HepG2 (cell line): ENCODE results near the gene CCDC154. TPM values are rescaled to one million over a fixed set of nuclear protein-coding genes. Genes with fewer than 3 reads are reported as not detected.

Experiments
- ATAC-seq: fragments of 200-7000 bp; cut with Tn5 transposase; 3 replicates; pipeline ENCODE4 v1.9.1; 2020; ENCODE audit warnings: mild to moderate bottlenecking, moderate library complexity
- BruUV-seq: library from RNA; stranded (reverse); fragments of 400-500 nt; replicated peaks from 2 replicates; lab custom pipeline; 2021; lab: Mats Ljungman, UMichigan
- CTCF ChIA-PET: fragments of 300-600 bp; formaldehyde crosslinking; extraction: SDS; loops from one replicate; lab custom pipeline; 2021; ENCODE audit warnings: low total read pairs, inconsistent platforms, low intra/inter-chr PET ratio; lab: Yijun Ruan, JAX
- POLR2A ChIA-PET: fragments of 350-600 bp; sonication (Branson Sonifier 250); formaldehyde crosslinking; loops from one replicate; lab custom pipeline; 2020; ENCODE audit warnings: antibody characterized with exemption, inconsistent platforms; lab: Yijun Ruan, JAX
- DNase-seq: peaks from one replicate; pipeline ENCODE4 v3.0.0-alpha.2; 2015; ENCODE audit warnings: low spot score
- FAIRE-seq: peaks from 3 replicates; lab custom pipeline; 2011; peaks lifted over from hg19 to GRCh38; lab: Jason Lieb, UNC
- H2AFZ ChIP-seq: one replicate; pipeline ENCODE4 v1.6.1; 2011; ENCODE audit warnings: low read length, inconsistent platforms
- H3K27ac ChIP-seq: fragments of 300-600 bp; 3 replicates; pipeline ENCODE4 v1.8.0; 2011; ENCODE audit warnings: mixed run types, mild to moderate bottlenecking, mixed read lengths, low read length, inconsistent platforms; ENCODE audit not compliant: insufficient read depth; ENCODE audit errors: extremely low read length
- H3K27me3 ChIP-seq, 2 experiments: fragments of 200-600 bp in 1 of 2; 2 replicates in 1 of 2; 3 replicates in 1 of 2; pipeline versions ENCODE4 v1.6.0 to v1.8.0; 2011; ENCODE audit warnings: low read length in 2 of 2, mild to moderate bottlenecking in 2 of 2, moderate library complexity in 2 of 2, inconsistent platforms in 1 of 2; ENCODE audit not compliant: insufficient read depth in 2 of 2, control insufficient read depth in 1 of 2
- H3K36me3 ChIP-seq, 2 experiments: fragments of 200-600 bp in 1 of 2; replicated peaks in 1 of 2; 2 replicates in 1 of 2; 3 replicates in 1 of 2; pipeline versions ENCODE4 v1.5.1 to v1.8.0; 2011; ENCODE audit warnings: low read length in 2 of 2, inconsistent platforms in 1 of 2; ENCODE audit not compliant: insufficient read depth in 2 of 2, control insufficient read depth in 1 of 2
- H3K4me1 ChIP-seq: 2 replicates; pipeline ENCODE4 v1.5.1; 2012; ENCODE audit warnings: low read length, inconsistent platforms; ENCODE audit not compliant: insufficient read depth
- H3K4me2 ChIP-seq: 2 replicates; pipeline ENCODE4 v1.6.0; 2011; ENCODE audit warnings: low read depth, low read length, inconsistent platforms
- H3K4me3 ChIP-seq, 3 experiments: fragments of 200-600 bp in 1 of 3; sonication (generic), shearing (Covaris generic) in 1 of 3; replicated peaks in 1 of 3; 2 replicates each; pipeline ENCODE4 v1.5.1; 2011 to 2016; ENCODE audit warnings: low read length in 3 of 3, inconsistent platforms in 2 of 3, low read depth in 2 of 3, mild to moderate bottlenecking in 2 of 3, control low read depth in 1 of 3, mixed read lengths in 1 of 3; ENCODE audit not compliant: insufficient read depth in 1 of 3
- H3K79me2 ChIP-seq: one replicate; pipeline ENCODE4 v1.6.1; 2011; ENCODE audit warnings: low read length, inconsistent platforms; ENCODE audit not compliant: insufficient read depth
- H3K9ac ChIP-seq: 2 replicates; pipeline ENCODE4 v1.6.0; 2011; ENCODE audit warnings: mild to moderate bottlenecking, low read depth, low read length, inconsistent platforms; ENCODE audit not compliant: insufficient read depth
- H3K9me3 ChIP-seq: 2 replicates; pipeline ENCODE4 v1.5.1; 2012; ENCODE audit warnings: mild to moderate bottlenecking, low read length
- H4K20me1 ChIP-seq: 2 replicates; pipeline ENCODE4 v1.6.0; 2011; ENCODE audit warnings: inconsistent platforms, mild to moderate bottlenecking, low read length, moderate library complexity; ENCODE audit not compliant: insufficient read depth
- POLR2AphosphoS5 ChIP-seq: IDR thresholded peaks from 2 replicates; pipeline ENCODE4 v1.6.1; 2012; ENCODE audit warnings: low read depth, low read length
- YEATS2 ChIP-seq: sonication (generic); formaldehyde crosslinking; IDR thresholded peaks from 2 replicates; pipeline ENCODE4 v1.4.0; 2020; ENCODE audit warnings: missing genetic modification reagents, borderline replicate concordance
- ZNF10 ChIP-seq: sonication (generic); formaldehyde crosslinking; IDR thresholded peaks from 2 replicates; pipeline ENCODE4 v1.4.0; 2020; ENCODE audit warnings: mild to moderate bottlenecking, low read depth, missing genetic modification reagents, borderline replicate concordance
- ZNF570 ChIP-seq: sonication (generic); formaldehyde crosslinking; IDR thresholded peaks from 2 replicates; pipeline ENCODE4 v1.4.0; 2020; ENCODE audit warnings: mild to moderate bottlenecking, missing genetic modification reagents, borderline replicate concordance
- ZNF644 ChIP-seq: IDR thresholded peaks from 2 replicates; pipeline ENCODE4 v1.6.1; 2016; ENCODE audit warnings: low read depth
- WGBS: methylation state at CpG from one replicate; pipeline ENCODE4 v1.1.6; 2017; ENCODE audit warnings: low lambda C conversion rate; 5-methylcytosine and 5-hydroxymethylcytosine counted together
- in situ Hi-C: cut with HindIII; loops from 2 replicates; pipeline ENCODE4 v1.10.0; 2017; ENCODE audit warnings: low pct_unique_long_range_greater_than_20kb; ENCODE audit not compliant: extremely low pct_ligation_motif_present
- intact Hi-C: fragments of 100-400 bp; cut with micrococcal nuclease; formaldehyde crosslinking; loops from one replicate; pipeline ENCODE4 v1.10.0; 2022; ENCODE audit not compliant: unreplicated experiment
- polyA plus RNA-seq, 8 experiments: library from polyadenylated mRNA; depleted of rRNA in 3 of 8; stranded (reverse) in 7 of 8; unstranded in 1 of 8; fragments of >200 nt; fragmentation: Illumina TruSeq in 4 of 8; extraction: Trizol in 4 of 8; gene quantifications; 2 replicates each; pipeline versions ENCODE4 v1.2.1 to v1.2.3, GENCODE V29; 2011 to 2016; ENCODE audit warnings: low read depth in 4 of 8, missing spikeins in 1 of 8, mixed read lengths in 1 of 8; ENCODE audit not compliant: insufficient read depth in 1 of 8
- total RNA-seq, 5 experiments: library from RNA; depleted of rRNA; stranded (reverse); fragments of >200 nt; fragmentation: Illumina TruSeq; extraction: Trizol; gene quantifications; 2 replicates each; pipeline ENCODE4 v1.2.3, GENCODE V29; 2016; ENCODE audit warnings: low read depth in 1 of 5
- TF ChIP-seq, protein P1 (sequence below): sonication (generic); formaldehyde crosslinking; conservative IDR thresholded peaks from 2 replicates; pipeline ENCODE4 v1.4.0; 2020; ENCODE audit warnings: missing genetic modification reagents
- TF ChIP-seq, protein P2 (sequence below): sonication (generic); formaldehyde crosslinking; IDR thresholded peaks from 2 replicates; pipeline ENCODE4 v1.4.0; 2020; ENCODE audit warnings: mild to moderate bottlenecking, missing genetic modification reagents
- TF ChIP-seq, protein P3 (sequence below): IDR thresholded peaks from 2 replicates; pipeline ENCODE4 v1.4.0; 2020; ENCODE audit warnings: mild to moderate bottlenecking, missing genetic modification reagents

CCDC154 gene
- total and polyA plus RNA-seq, 2 of the 13 experiments (the other 11 are each of a cell fraction or from before 2014, with no cell fraction given) = 0.92 to 1.5 TPM

DNA sequence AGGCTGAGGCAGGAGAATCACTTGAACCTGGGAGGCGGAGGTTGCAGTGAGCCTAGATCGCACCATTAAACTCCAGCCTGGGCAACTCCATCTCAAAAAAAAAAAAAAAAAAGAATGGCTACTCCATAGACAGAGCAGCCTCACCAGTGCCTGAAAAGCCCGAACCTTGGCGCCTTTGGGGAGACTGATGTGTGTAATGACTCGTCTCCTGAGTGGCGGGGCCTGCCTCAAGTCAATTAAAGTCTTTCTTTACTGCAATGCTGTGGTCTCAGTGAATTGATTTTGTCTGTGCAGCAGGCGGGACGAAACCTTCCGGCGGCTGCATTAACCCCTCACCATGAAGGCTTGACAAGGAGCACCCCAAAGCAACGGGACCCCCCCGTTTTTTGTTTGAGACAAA, 20.3 kb downstream of the CCDC154 start (continued):
- TF ChIP-seq, protein P1, sequence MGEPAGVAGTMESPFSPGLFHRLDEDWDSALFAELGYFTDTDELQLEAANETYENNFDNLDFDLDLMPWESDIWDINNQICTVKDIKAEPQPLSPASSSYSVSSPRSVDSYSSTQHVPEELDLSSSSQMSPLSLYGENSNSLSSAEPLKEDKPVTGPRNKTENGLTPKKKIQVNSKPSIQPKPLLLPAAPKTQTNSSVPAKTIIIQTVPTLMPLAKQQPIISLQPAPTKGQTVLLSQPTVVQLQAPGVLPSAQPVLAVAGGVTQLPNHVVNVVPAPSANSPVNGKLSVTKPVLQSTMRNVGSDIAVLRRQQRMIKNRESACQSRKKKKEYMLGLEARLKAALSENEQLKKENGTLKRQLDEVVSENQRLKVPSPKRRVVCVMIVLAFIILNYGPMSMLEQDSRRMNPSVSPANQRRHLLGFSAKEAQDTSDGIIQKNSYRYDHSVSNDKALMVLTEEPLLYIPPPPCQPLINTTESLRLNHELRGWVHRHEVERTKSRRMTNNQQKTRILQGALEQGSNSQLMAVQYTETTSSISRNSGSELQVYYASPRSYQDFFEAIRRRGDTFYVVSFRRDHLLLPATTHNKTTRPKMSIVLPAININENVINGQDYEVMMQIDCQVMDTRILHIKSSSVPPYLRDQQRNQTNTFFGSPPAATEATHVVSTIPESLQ = no peak
- no peak for TF ChIP-seq ZNF10

DNA sequence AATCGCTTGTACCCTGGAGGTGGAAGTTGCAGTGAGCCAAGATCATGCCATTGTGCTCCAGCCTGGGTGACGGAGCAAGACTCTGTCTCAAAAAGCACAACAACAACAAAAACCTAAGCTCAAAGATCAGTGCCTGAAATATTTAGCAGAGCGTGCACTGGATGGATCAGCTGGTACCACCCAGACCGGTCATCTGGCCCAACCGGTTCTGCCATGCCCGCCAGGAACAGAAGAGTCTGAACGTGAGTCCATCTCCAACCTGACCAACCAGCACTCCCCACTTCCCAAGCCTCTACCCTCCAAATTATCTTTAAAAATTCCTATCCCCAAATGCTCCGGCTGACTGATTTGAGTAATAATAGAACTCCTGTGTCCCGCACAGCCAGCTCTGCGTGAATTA, 22.3 kb downstream of the CCDC154 start:
- no TSS peak for BruUV-seq
- no peak for FAIRE-seq
- Histone ChIP-seq H4K20me1 (no peaks in the 10 kb centered on the region), H3K4me2 (no peak overlapping the region), H3K36me3 (no peaks in the 10 kb centered on the region; a peak in 1 of 5 replicates)
- WGBS = 87% methylated on average over 10 of the region's 10 CpGs
- TF ChIP-seq, protein P2, sequence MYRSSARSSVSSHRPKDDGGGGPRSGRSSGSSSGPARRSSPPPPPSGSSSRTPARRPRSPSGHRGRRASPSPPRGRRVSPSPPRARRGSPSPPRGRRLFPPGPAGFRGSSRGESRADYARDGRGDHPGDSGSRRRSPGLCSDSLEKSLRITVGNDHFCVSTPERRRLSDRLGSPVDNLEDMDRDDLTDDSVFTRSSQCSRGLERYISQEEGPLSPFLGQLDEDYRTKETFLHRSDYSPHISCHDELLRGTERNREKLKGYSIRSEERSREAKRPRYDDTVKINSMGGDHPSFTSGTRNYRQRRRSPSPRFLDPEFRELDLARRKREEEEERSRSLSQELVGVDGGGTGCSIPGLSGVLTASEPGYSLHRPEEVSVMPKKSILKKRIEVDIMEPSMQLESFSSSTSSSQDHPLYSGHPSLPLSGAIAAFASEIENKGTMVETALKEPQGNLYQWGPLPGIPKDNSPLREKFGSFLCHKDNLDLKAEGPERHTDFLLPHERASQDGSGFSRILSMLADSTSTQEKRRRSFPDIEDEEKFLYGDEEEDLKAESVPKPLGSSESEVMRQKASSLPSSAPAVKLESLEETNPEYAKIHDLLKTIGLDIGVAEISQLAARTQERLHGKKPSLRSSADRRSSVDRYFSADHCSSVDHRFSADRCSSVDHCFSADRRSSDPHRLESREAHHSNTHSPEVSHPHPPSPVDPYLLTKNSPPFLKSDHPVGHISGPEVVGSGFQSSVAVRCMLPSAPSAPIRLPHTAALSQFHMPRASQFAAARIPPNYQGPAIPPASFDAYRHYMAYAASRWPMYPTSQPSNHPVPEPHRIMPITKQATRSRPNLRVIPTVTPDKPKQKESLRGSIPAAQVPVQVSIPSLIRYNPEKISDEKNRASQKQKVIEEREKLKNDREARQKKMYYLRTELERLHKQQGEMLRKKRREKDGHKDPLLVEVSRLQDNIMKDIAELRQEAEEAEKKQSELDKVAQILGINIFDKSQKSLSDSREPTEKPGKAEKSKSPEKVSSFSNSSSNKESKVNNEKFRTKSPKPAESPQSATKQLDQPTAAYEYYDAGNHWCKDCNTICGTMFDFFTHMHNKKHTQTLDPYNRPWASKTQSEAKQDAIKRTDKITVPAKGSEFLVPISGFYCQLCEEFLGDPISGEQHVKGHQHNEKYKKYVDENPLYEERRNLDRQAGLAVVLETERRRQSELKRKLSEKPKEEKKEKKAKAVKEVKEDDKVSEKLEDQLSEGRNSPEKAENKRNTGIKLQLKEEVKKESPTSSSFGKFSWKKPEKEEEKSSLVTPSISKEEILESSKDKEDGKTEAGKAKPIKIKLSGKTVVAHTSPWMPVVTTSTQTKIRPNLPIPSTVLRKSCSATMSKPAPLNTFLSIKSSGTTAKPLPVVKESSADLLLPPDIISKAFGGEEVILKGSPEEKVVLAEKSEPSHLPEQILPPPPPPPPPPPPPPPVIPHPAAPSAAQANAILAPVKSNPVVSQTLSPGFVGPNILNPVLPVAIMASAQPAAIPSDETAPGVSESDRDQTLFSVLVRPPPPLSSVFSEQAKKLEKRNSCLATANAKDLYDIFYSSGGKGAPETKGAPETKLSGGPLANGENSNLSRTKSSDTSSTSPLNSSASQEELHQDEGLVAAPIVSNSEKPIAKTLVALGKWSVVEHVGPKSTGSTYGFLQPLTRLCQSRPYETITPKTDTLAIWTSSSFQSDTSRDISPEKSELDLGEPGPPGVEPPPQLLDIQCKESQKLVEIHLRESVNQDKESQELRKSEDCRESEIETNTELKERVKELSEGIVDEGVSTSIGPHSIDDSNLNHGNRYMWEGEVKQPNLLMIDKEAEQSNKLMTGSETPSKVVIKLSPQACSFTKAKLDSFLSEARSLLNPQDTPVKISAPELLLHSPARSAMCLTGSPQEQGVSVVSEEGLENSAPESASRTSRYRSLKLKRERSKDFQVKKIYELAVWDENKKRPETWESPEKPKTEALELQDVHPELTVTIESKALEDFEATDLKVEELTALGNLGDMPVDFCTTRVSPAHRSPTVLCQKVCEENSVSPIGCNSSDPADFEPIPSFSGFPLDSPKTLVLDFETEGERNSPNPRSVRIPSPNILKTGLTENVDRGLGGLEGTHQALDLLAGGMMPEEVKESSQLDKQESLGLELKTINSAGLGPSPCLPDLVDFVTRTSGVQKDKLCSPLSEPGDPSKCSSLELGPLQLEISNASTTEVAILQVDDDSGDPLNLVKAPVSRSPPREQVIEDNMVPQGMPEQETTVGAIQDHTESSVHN = no peak
- TF ChIP-seq ZNF570 (CRISPR knock-in tag) (no peak), ZNF644 (no peak), YEATS2 (CRISPR knock-in tag) (no peak), POLR2AphosphoS5 (no peak)
- TF ChIP-seq, protein P3, sequence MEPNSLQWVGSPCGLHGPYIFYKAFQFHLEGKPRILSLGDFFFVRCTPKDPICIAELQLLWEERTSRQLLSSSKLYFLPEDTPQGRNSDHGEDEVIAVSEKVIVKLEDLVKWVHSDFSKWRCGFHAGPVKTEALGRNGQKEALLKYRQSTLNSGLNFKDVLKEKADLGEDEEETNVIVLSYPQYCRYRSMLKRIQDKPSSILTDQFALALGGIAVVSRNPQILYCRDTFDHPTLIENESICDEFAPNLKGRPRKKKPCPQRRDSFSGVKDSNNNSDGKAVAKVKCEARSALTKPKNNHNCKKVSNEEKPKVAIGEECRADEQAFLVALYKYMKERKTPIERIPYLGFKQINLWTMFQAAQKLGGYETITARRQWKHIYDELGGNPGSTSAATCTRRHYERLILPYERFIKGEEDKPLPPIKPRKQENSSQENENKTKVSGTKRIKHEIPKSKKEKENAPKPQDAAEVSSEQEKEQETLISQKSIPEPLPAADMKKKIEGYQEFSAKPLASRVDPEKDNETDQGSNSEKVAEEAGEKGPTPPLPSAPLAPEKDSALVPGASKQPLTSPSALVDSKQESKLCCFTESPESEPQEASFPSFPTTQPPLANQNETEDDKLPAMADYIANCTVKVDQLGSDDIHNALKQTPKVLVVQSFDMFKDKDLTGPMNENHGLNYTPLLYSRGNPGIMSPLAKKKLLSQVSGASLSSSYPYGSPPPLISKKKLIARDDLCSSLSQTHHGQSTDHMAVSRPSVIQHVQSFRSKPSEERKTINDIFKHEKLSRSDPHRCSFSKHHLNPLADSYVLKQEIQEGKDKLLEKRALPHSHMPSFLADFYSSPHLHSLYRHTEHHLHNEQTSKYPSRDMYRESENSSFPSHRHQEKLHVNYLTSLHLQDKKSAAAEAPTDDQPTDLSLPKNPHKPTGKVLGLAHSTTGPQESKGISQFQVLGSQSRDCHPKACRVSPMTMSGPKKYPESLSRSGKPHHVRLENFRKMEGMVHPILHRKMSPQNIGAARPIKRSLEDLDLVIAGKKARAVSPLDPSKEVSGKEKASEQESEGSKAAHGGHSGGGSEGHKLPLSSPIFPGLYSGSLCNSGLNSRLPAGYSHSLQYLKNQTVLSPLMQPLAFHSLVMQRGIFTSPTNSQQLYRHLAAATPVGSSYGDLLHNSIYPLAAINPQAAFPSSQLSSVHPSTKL = no peak
- TF ChIP-seq, all 625 proteins: peak for 0
- Histone ChIP-seq H3K27ac (no peak overlapping the region), H3K27me3 (peaks cover 0 to 9% of the 10 kb centered on the region in 2 experiments; a peak in 1 of 5 replicates), H3K4me1 (peaks cover 30% of the 10 kb centered on the region), H3K4me3 (no peak overlapping the region), H2AFZ (no peak overlapping the region), H3K9me3 (no peaks in the 10 kb centered on the region), H3K79me2 (peaks cover 16% of the 10 kb centered on the region), H3K9ac (no peak overlapping the region)
- intact Hi-C loops (no loop called here), in situ Hi-C loops (no loop called here)
- ChIA-PET POLR2A (interaction anchor here (2.4 to 3.2 kb wide), 2 partner anchors 8 to 16 kb away, joined by 19 to 47 read pairs; partner anchors contain the start of gene PERCC1), CTCF (no interaction called here)
- no peak for DNase-seq
- ATAC-seq = no peak
